Skin of body (tissue), 2 donors: ENCODE results near the gene PCBP3. TPM values are rescaled to one million over a fixed set of nuclear protein-coding genes. Genes with fewer than 3 reads are reported as not detected.

Source experiments
- DNase-seq: peaks from one replicate; lab custom pipeline; 2025; lab: John Stamatoyannopoulos, UW
- total RNA-seq: library from RNA; depleted of rRNA; stranded (reverse); fragments of >200 nt; gene quantifications from one replicate; pipeline ENCODE4 v1.2.3, GENCODE V29; 2014

Gene PCBP3
- total RNA-seq, 1 donor from 2014 or later = 3.4 TPM

GRCh38 chr21:45724994-45725843 is 81.7 kb downstream of the PCBP3 start:
- DNase-seq = no peak

GRCh38 chr21:45725844-45726200 is 82.3 kb downstream of the PCBP3 start:
- DNase-seq = no peak

GRCh38 chr21:45726438-45726837 is 82.9 kb downstream of the PCBP3 start:
- no peak for DNase-seq

GRCh38 chr21:45727390-45727789 is 83.9 kb downstream of the PCBP3 start:
- DNase-seq = no peak

GRCh38 chr21:45735259-45736000 is 91.9 kb downstream of the PCBP3 start:
- no peak for DNase-seq

GRCh38 chr21:45736042-45736689 is 92.6 kb downstream of the PCBP3 start:
- no peak for DNase-seq

GRCh38 chr21:45736690-45737484 is 93.4 kb downstream of the PCBP3 start:
- peak; percentile 49 for DNase-seq

GRCh38 chr21:45737485-45738166 is 94.1 kb downstream of the PCBP3 start:
- DNase-seq = no peak

GRCh38 chr21:45739218-45740087 is 95.9 kb downstream of the PCBP3 start:
- no peak for DNase-seq

GRCh38 chr21:45740088-45740440 is 96.5 kb downstream of the PCBP3 start:
- no peak for DNase-seq

GRCh38 chr21:45740491-45741357 is 97.2 kb downstream of the PCBP3 start:
- DNase-seq = no peak

- DNase-seq = no peak
Measured at GRCh38 chr21:45741691-45742090, 98.2 kb downstream of the PCBP3 start.

GRCh38 chr21:45742247-45742646 is 98.7 kb downstream of the PCBP3 start:
- DNase-seq = no peak

GRCh38 chr21:45745256-45745655 is 101.7 kb downstream of the PCBP3 start:
- DNase-seq = no peak

GRCh38 chr21:45747233-45747766 is 103.8 kb downstream of the PCBP3 start:
- DNase-seq = no peak

GRCh38 chr21:45747802-45748445 is 104.4 kb downstream of the PCBP3 start:
- no peak for DNase-seq

- no peak for DNase-seq
Measured at GRCh38 chr21:45748593-45748992, 105.1 kb downstream of the PCBP3 start.

- DNase-seq = no peak
Measured at GRCh38 chr21:45749974-45750373, 106.4 kb downstream of the PCBP3 start.
